H9 (cell line): ENCODE results near the gene CCDC121. TPM values are rescaled to one million over a fixed set of nuclear protein-coding genes. Genes with fewer than 3 reads are reported as not detected.
A peak's percentile ranks its signal among the peaks of the same experiment; 100 is the strongest.

ENCODE experiments used
- DNase-seq: peaks from one replicate; pipeline ENCODE4 v3.0.0-alpha.2; 2017
- H2AFZ ChIP-seq: one replicate; pipeline ENCODE4 v1.6.1; 2013; ENCODE audit warnings: mild to moderate bottlenecking, low read length, control low read depth, moderate library complexity
- H2AK5ac ChIP-seq: 2 replicates; pipeline ENCODE4 v1.6.1; 2013; ENCODE audit warnings: low read length, control low read depth, mixed read lengths; ENCODE audit not compliant: insufficient read length
- H2BK120ac ChIP-seq: one replicate; pipeline ENCODE4 v1.6.1; 2013; ENCODE audit warnings: low read depth, mild to moderate bottlenecking, low read length, control low read depth, inconsistent platforms; ENCODE audit not compliant: poor library complexity, severe bottlenecking
- H2BK12ac ChIP-seq: 2 replicates; pipeline ENCODE4 v1.6.1; 2013; ENCODE audit warnings: low read length, control low read depth, mixed read lengths, low read depth; ENCODE audit not compliant: insufficient read length
- H2BK15ac ChIP-seq: 2 replicates; pipeline ENCODE4 v1.6.1; 2013; ENCODE audit warnings: low read depth, low read length, control low read depth
- H2BK20ac ChIP-seq: one replicate; pipeline ENCODE4 v1.6.1; 2013; ENCODE audit warnings: low read depth, mild to moderate bottlenecking, low read length, control low read depth, inconsistent platforms; ENCODE audit not compliant: poor library complexity, severe bottlenecking
- H2BK5ac ChIP-seq: 2 replicates; pipeline ENCODE4 v1.6.1; 2013; ENCODE audit warnings: low read length, control low read depth, mixed read lengths; ENCODE audit not compliant: insufficient read length
- H3K14ac ChIP-seq: 2 replicates; pipeline ENCODE4 v1.6.1; 2013; ENCODE audit warnings: low read length, control low read depth; ENCODE audit not compliant: insufficient read depth
- H3K18ac ChIP-seq: 2 replicates; pipeline ENCODE4 v1.6.1; 2013; ENCODE audit warnings: low read depth, mild to moderate bottlenecking, mixed read lengths, low read length, control low read depth; ENCODE audit not compliant: insufficient read length
- H3K23ac ChIP-seq: 2 replicates; pipeline ENCODE4 v1.6.1; 2013; ENCODE audit warnings: low read length, control low read depth, mixed read lengths, low read depth; ENCODE audit not compliant: insufficient read length
- H3K23me2 ChIP-seq: 2 replicates; pipeline ENCODE4 v1.6.1; 2013; ENCODE audit warnings: low read depth, mild to moderate bottlenecking, mixed read lengths, low read length, control low read depth; ENCODE audit not compliant: insufficient read length, poor library complexity, severe bottlenecking
- H3K27ac ChIP-seq: 2 replicates; pipeline ENCODE4 v1.5.1; 2013; ENCODE audit warnings: low read length, control low read depth, mixed read lengths, low read depth; ENCODE audit not compliant: insufficient read length
- H3K27me3 ChIP-seq: 2 replicates; pipeline ENCODE4 v1.6.1; 2013; ENCODE audit warnings: low read length, control low read depth, inconsistent platforms; ENCODE audit not compliant: insufficient read depth
- H3K4ac ChIP-seq: 2 replicates; pipeline ENCODE4 v1.6.1; 2013; ENCODE audit warnings: low read depth, mild to moderate bottlenecking, control low read depth, inconsistent platforms, low read length, moderate library complexity
- H3K4me1 ChIP-seq: 2 replicates; pipeline ENCODE4 v1.6.1; 2013; ENCODE audit warnings: low read length, control low read depth, inconsistent platforms; ENCODE audit not compliant: insufficient read depth
- H3K4me2 ChIP-seq: 2 replicates; pipeline ENCODE4 v1.6.1; 2013; ENCODE audit warnings: low read length, control low read depth, mixed read lengths; ENCODE audit not compliant: insufficient read length, insufficient read depth
- H3K56ac ChIP-seq: 2 replicates; pipeline ENCODE4 v1.6.1; 2013; ENCODE audit warnings: low read depth, mild to moderate bottlenecking, mixed read lengths, low read length, control low read depth; ENCODE audit not compliant: insufficient read length
- H3K79me1 ChIP-seq: 2 replicates; pipeline ENCODE4 v1.6.1; 2013; ENCODE audit warnings: low read depth, mild to moderate bottlenecking, moderate library complexity, low read length, control low read depth, inconsistent platforms; ENCODE audit not compliant: insufficient read depth, poor library complexity, severe bottlenecking
- H3K79me2 ChIP-seq: 2 replicates; pipeline ENCODE4 v1.6.1; 2013; ENCODE audit warnings: low read length, control low read depth, inconsistent platforms; ENCODE audit not compliant: insufficient read depth
- H3K9ac ChIP-seq: 2 replicates; pipeline ENCODE4 v1.6.1; 2013; ENCODE audit warnings: low read length, control low read depth, mixed read lengths; ENCODE audit not compliant: insufficient read length; ENCODE audit errors: extremely low read depth
- H3K9me3 ChIP-seq: one replicate; pipeline ENCODE4 v1.6.1; 2013; ENCODE audit warnings: low read depth, low read length, inconsistent platforms; ENCODE audit not compliant: control insufficient read depth
- H3T11ph ChIP-seq: one replicate; pipeline ENCODE4 v1.6.1; 2013; ENCODE audit warnings: mild to moderate bottlenecking, low read length, control low read depth, inconsistent platforms
- H4K20me1 ChIP-seq: one replicate; pipeline ENCODE4 v1.6.1; 2013; ENCODE audit not compliant: control insufficient read depth, insufficient read length, insufficient read depth
- H4K5ac ChIP-seq: 2 replicates; pipeline ENCODE4 v1.6.1; 2013; ENCODE audit warnings: low read depth, mild to moderate bottlenecking, mixed read lengths, low read length, control low read depth; ENCODE audit not compliant: insufficient read length
- H4K8ac ChIP-seq: replicated peaks from 2 replicates; pipeline ENCODE4 v1.6.1; 2013; ENCODE audit warnings: low read length, control low read depth, mixed read lengths, low read depth; ENCODE audit not compliant: insufficient read length
- H4K91ac ChIP-seq: 2 replicates; pipeline ENCODE4 v1.6.1; 2013; ENCODE audit warnings: low read depth, mild to moderate bottlenecking, moderate library complexity, mixed read lengths, low read length, control low read depth; ENCODE audit not compliant: insufficient read length
- H3K27ac Mint-ChIP-seq, 3 experiments: 2 replicates in 2 of 3; 3 replicates in 1 of 3; pipeline ENCODE4 v1.8.0; 2020 to 2021; ENCODE audit warnings: mixed read lengths in 3 of 3, mild to moderate bottlenecking in 1 of 3, moderate library complexity in 1 of 3
- H3K27me3 Mint-ChIP-seq: 2 replicates; pipeline ENCODE4 v1.8.0; 2021; ENCODE audit warnings: low read depth, mild to moderate bottlenecking, moderate library complexity, mixed read lengths
- H3K36me3 Mint-ChIP-seq, 3 experiments: 2 replicates in 2 of 3; 3 replicates in 1 of 3; pipeline ENCODE4 v1.8.0; 2020 to 2021; ENCODE audit warnings: low read depth in 3 of 3, mixed read lengths in 3 of 3; ENCODE audit not compliant: insufficient read depth in 1 of 3
- H3K4me1 Mint-ChIP-seq, 2 experiments: 2 replicates each; pipeline ENCODE4 v1.8.0; 2020; ENCODE audit warnings: mixed read lengths in 2 of 2
- H3K4me3 Mint-ChIP-seq, 2 experiments: 2 replicates in 1 of 2; 3 replicates in 1 of 2; pipeline ENCODE4 v1.8.0; 2020 to 2021; ENCODE audit warnings: mild to moderate bottlenecking in 2 of 2, mixed read lengths in 2 of 2, moderate library complexity in 1 of 2
- H3K9me3 Mint-ChIP-seq, 2 experiments: 2 replicates in 1 of 2; 3 replicates in 1 of 2; pipeline ENCODE4 v1.8.0; 2020; ENCODE audit warnings: mild to moderate bottlenecking in 2 of 2, mixed read lengths in 2 of 2, moderate library complexity in 1 of 2
- CTCF ChIP-seq: fragments of 200-600 bp; sonication (generic); conservative IDR thresholded peaks from 3 replicates; pipeline ENCODE4 v1.8.0; 2021; ENCODE audit warnings: antibody characterized with exemption, mild to moderate bottlenecking
- WGBS: extraction: QIAGEN DNeasy Blood & Tissue Kit; methylation state at CpG from one replicate; pipeline ENCODE4 v1.1.7; 2013; ENCODE audit warnings: missing lambda C conversion rate, low lambda C conversion rate, mixed read lengths; ENCODE audit not compliant: insufficient read length; ENCODE audit errors: extremely low coverage; 5-methylcytosine and 5-hydroxymethylcytosine counted together
- total RNA-seq: library from RNA; stranded (reverse); gene quantifications from 2 replicates; pipeline ENCODE4 v1.2.1, GENCODE V29; 2021

Gene CCDC121
- total RNA-seq, 1 experiment from 2014 or later = 1.2 TPM

- Mint-ChIP-seq H3K9me3 (no peaks in the 10 kb centered on the region), H3K4me1 (peaks cover 9 to 18% of the 10 kb centered on the region in 2 experiments), H3K27ac (peak within 1 kb of the TSS; percentile 98 to 100 (median 100)), H3K4me3 (peak within 1 kb of the TSS; percentile 97 to 98), H3K36me3 (peaks cover 22 to 52% (median 41%) of the 10 kb centered on the region in 3 experiments; a peak in 6 of 7 replicates), H3K27me3 (no peaks in the 10 kb centered on the region)
- H3K79me2 ChIP-seq = 0 out of 2 replicates have a peak, but pooled peaks cover 2% of the 10 kb centered on the region
- WGBS = no CpG with 5 or more reads among the region's 56 CpGs
- H3K9me3 ChIP-seq = no peaks in the 10 kb centered on the region
- H3K4me2 ChIP-seq = peak within 1 kb of the TSS; percentile 70
- H3T11ph ChIP-seq = no peak within 1 kb of the TSS
- no peak within 1 kb of the TSS for H4K91ac ChIP-seq
- no peak within 1 kb of the TSS for H2AK5ac ChIP-seq
- no peak within 1 kb of the TSS for H2BK15ac ChIP-seq
- no peaks in the 10 kb centered on the region for H3K27me3 ChIP-seq
- H3K4me1 ChIP-seq = no peaks in the 10 kb centered on the region; the same call in 1 of the 2 replicates
- peak; percentile 81 for DNase-seq
- H2BK20ac ChIP-seq = no peak within 1 kb of the TSS
- peak within 1 kb of the TSS; percentile 18 for H3K56ac ChIP-seq
- peaks cover 8% of the 10 kb centered on the region for H3K79me1 ChIP-seq
- H2BK120ac ChIP-seq = no peak within 1 kb of the TSS
- H3K9ac ChIP-seq = peak within 1 kb of the TSS; percentile 78
- peak within 1 kb of the TSS; percentile 75 for H4K5ac ChIP-seq
- no peak within 1 kb of the TSS for H2BK12ac ChIP-seq
- peaks cover 12% of the 10 kb centered on the region for H3K23me2 ChIP-seq
- no peak within 1 kb of the TSS for H3K4ac ChIP-seq
- peak within 1 kb of the TSS; percentile 45 for H2BK5ac ChIP-seq
- H3K18ac ChIP-seq = peak within 1 kb of the TSS; percentile 78
- peak within 1 kb of the TSS; percentile 89 for H2AFZ ChIP-seq
- peaks cover 3% of the 10 kb centered on the region for H4K20me1 ChIP-seq
- peak; percentile 14; the same call in 2 of the 3 replicates for TF ChIP-seq CTCF
- no peak within 1 kb of the TSS for H3K23ac ChIP-seq
- peak within 1 kb of the TSS; percentile 44 for H3K27ac ChIP-seq
- H3K14ac ChIP-seq = peak within 1 kb of the TSS; percentile 66; the same call in 1 of the 2 replicates
- peak within 1 kb of the TSS; percentile 17 for H4K8ac ChIP-seq
Observed at GRCh38 chr2:27663285-27664153, 34.7 kb upstream of the CCDC121 start, which contains the start of the genes SLC4A1AP and SUPT7L. TSS of gene SLC4A1AP (plus strand) at chr2:27663889. CDS start at chr2:27663915, 26 bp downstream. TSS of gene SUPT7L (minus strand) at chr2:27663614. CDS start at chr2:27662192, 1,422 bp downstream.
